Muscle layer of colon (tissue), 2 donors: ENCODE results near the gene MRPL52.
"Not testable (repeated sequence)": the region's sequence is repeated elsewhere in the genome, so short reads cannot be mapped to it uniquely, and the experiment has no call there.

Experiments used
- H3K27ac ChIP-seq: one replicate; pipeline ENCODE4 v1.7.0; 2013; ENCODE audit warnings: low read depth, mild to moderate bottlenecking, low read length, moderate library complexity
- H3K27me3 ChIP-seq, 2 donors: one replicate each; pipeline ENCODE4 v1.7.0; 2013; ENCODE audit warnings: low read length in 2 of 2, mild to moderate bottlenecking in 2 of 2; ENCODE audit not compliant: insufficient read depth in 2 of 2, control insufficient read depth in 1 of 2
- H3K36me3 ChIP-seq: one replicate; pipeline ENCODE4 v1.7.0; 2013; ENCODE audit warnings: mild to moderate bottlenecking, low read length; ENCODE audit not compliant: insufficient read depth
- H3K4me1 ChIP-seq: one replicate; pipeline ENCODE4 v1.7.0; 2013; ENCODE audit warnings: mild to moderate bottlenecking, low read length; ENCODE audit not compliant: insufficient read depth
- H3K4me3 ChIP-seq, 2 donors: one replicate each; pipeline ENCODE4 v1.7.0; 2013; ENCODE audit warnings: low read length in 2 of 2, low read depth in 1 of 2, mild to moderate bottlenecking in 1 of 2, moderate library complexity in 1 of 2
- H3K9ac ChIP-seq: one replicate; pipeline ENCODE4 v1.7.0; 2013; ENCODE audit warnings: low read length
- H3K9me3 ChIP-seq: one replicate; pipeline ENCODE4 v1.7.0; 2013; ENCODE audit warnings: mild to moderate bottlenecking, low read length
- donor health status: abdominal sarcoma.
- donor health status: Adenocarcinoma of cecum.

Gene MRPL52

GRCh38 chr14:22797017-22797917 is 32.4 kb upstream of the MRPL52 start:
- H3K4me3 ChIP-seq: no peak overlapping the region
- H3K27ac ChIP-seq: no peak overlapping the region
- H3K9ac ChIP-seq: no peak overlapping the region
- H3K4me1 ChIP-seq: no peaks in the 10 kb centered on the region
- no peaks in the 10 kb centered on the region for H3K27me3 ChIP-seq
- no peaks in the 10 kb centered on the region for H3K9me3 ChIP-seq
- H3K36me3 ChIP-seq: no peaks in the 10 kb centered on the region

GRCh38 chr14:22798528-22798927 is 31.2 kb upstream of the MRPL52 start:
- Histone ChIP-seq H3K36me3 (no peaks in the 10 kb centered on the region), H3K9ac (no peak overlapping the region), H3K9me3 (no peaks in the 10 kb centered on the region), H3K27me3 (no peaks in the 10 kb centered on the region), H3K27ac (no peak overlapping the region), H3K4me3 (no peak overlapping the region), H3K4me1 (no peaks in the 10 kb centered on the region)

- Histone ChIP-seq H3K27ac (no peak overlapping the region), H3K4me3 (no peak overlapping the region), H3K9ac (no peak overlapping the region), H3K27me3 (no peaks in the 10 kb centered on the region), H3K36me3 (no peaks in the 10 kb centered on the region), H3K4me1 (no peaks in the 10 kb centered on the region), H3K9me3 (no peaks in the 10 kb centered on the region)
Observed at GRCh38 chr14:22800346-22800745, 29.3 kb upstream of the MRPL52 start.

- Histone ChIP-seq H3K27me3 (no peaks in the 10 kb centered on the region), H3K36me3 (no peaks in the 10 kb centered on the region), H3K9ac (no peak overlapping the region), H3K9me3 (no peaks in the 10 kb centered on the region), H3K4me3 (no peak overlapping the region), H3K27ac (no peak overlapping the region), H3K4me1 (no peaks in the 10 kb centered on the region)
Observed at GRCh38 chr14:22801716-22802115, 28.0 kb upstream of the MRPL52 start.

- H3K4me1 ChIP-seq: no peaks in the 10 kb centered on the region
Observed at GRCh38 chr14:22802860-22803686, 26.6 kb upstream of the MRPL52 start.

DNA sequence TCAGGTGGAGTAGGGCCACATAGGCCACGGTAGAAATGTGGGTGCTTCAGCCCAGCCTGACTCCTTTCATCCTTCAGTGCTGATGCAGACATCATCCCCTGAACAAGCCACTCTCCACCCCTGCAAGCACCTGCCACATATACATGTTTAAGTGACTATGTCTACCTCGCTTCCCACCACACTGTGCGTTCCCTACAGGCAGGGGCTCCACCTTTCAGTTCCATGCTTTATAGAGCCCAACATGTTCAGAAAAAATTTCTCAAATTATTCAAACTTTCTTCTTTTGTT is 26.1 kb upstream of the MRPL52 start:
- Histone ChIP-seq H3K9ac (no peak overlapping the region), H3K4me1 (no peaks in the 10 kb centered on the region), H3K27ac (no peak overlapping the region), H3K4me3 (no peak overlapping the region), H3K36me3 (no peaks in the 10 kb centered on the region), H3K9me3 (no peaks in the 10 kb centered on the region), H3K27me3 (no peaks in the 10 kb centered on the region)

More at GRCh38 chr14:22802860-22803686, 26.6 kb upstream of the MRPL52 start:
- Histone ChIP-seq H3K9me3 (no peaks in the 10 kb centered on the region), H3K4me3 (no peak overlapping the region), H3K27ac (no peak overlapping the region), H3K9ac (no peak overlapping the region), H3K36me3 (no peaks in the 10 kb centered on the region), H3K27me3 (no peaks in the 10 kb centered on the region)

DNA sequence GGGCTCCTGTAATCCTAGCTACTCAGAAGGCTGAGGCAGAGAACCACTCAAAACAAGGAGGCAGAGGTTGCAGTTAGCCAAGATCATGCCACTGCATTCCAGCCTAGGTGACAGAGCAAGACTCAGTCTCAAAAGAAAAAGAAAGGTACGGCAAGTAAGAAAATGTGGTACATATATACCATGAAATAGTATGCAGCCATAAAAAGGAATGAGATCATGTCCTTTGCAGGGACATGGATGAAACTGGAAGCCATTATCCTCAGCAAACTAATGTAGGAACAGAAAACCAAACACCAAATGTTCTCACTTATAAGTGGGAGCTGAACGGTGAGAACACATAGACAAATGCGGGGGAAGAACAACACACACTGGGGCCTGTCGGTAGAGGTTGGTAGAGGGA is 24.5 kb upstream of the MRPL52 start:
- H3K27me3 ChIP-seq, H3K36me3 ChIP-seq, H3K9ac ChIP-seq, H3K27ac ChIP-seq, H3K4me3 ChIP-seq, H3K9me3 ChIP-seq, H3K4me1 ChIP-seq: not testable (repeated sequence)

- no peaks in the 10 kb centered on the region for H3K27me3 ChIP-seq
- no peaks in the 10 kb centered on the region for H3K9me3 ChIP-seq
- no peak overlapping the region for H3K4me3 ChIP-seq
- no peak overlapping the region for H3K9ac ChIP-seq
- no peak overlapping the region for H3K27ac ChIP-seq
- H3K4me1 ChIP-seq: no peaks in the 10 kb centered on the region
- H3K36me3 ChIP-seq: no peaks in the 10 kb centered on the region
Observed at GRCh38 chr14:22807432-22808087, 22.1 kb upstream of the MRPL52 start.

DNA sequence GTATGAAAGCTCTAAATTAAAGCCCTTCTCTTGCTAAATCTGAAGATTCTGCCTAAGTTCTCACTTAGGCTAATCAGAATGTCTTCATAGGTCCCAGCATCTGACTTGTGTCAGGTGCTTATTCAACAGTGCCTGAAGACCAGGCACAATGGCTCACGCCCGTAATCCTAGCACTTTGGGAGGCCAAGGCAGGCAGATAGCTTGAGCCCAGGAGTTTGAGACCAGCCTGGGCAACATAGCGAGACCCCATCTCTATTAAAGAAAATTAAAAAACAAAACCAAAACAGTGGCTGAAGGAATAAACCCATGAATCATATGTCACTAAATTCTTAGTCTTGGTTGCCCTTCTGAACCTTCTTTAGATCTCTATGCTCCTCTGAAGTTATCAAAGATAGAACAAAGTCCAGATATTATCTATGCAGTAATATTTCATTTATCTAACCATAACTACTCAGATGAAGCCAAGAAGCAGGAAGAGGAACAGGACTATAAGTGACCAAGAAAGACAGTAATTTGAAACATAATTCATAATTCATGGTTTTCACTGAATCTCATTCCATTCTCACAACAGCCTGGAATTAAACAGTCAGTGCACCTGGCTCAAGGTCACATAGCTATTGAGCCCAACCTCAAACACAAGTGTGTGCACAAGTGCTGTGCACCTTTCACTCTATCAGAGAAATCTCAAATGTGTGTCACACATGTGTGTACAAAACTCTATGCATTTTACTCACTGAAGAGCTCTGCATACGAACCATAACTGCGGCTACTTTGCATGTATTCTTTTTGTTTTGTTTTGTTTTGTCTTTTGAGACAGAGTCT is 21.1 kb upstream of the MRPL52 start:
- no peak overlapping the region for H3K27ac ChIP-seq
- H3K4me1 ChIP-seq: no peaks in the 10 kb centered on the region
- H3K27me3 ChIP-seq: no peaks in the 10 kb centered on the region
- no peak overlapping the region for H3K4me3 ChIP-seq
- H3K9ac ChIP-seq: no peak overlapping the region
- no peaks in the 10 kb centered on the region for H3K9me3 ChIP-seq
- H3K36me3 ChIP-seq: no peaks in the 10 kb centered on the region

DNA sequence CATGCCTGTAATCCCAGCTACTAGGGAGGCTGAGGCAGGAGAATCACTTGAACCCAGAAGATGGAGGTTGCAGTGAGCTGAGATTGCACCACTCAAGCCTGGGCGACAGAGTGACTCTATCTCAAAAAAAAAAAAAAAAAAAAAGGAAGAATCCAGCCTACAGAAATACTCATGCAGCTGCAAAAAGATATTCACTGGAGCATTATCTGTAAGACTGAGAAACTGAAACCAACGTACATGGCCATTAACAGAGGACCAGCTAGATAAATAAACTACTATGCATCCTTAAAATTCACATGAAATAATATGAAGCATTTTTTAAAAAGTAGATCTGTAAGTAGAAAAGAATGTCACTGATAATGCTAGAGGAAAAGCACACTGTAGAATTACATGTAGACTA is 18.0 kb upstream of the MRPL52 start:
- no peak overlapping the region for H3K9ac ChIP-seq
- H3K4me3 ChIP-seq: no peak overlapping the region
- H3K9me3 ChIP-seq: no peaks in the 10 kb centered on the region
- H3K27ac ChIP-seq: no peak overlapping the region
- no peaks in the 10 kb centered on the region for H3K36me3 ChIP-seq
- no peaks in the 10 kb centered on the region for H3K4me1 ChIP-seq
- no peaks in the 10 kb centered on the region for H3K27me3 ChIP-seq

DNA sequence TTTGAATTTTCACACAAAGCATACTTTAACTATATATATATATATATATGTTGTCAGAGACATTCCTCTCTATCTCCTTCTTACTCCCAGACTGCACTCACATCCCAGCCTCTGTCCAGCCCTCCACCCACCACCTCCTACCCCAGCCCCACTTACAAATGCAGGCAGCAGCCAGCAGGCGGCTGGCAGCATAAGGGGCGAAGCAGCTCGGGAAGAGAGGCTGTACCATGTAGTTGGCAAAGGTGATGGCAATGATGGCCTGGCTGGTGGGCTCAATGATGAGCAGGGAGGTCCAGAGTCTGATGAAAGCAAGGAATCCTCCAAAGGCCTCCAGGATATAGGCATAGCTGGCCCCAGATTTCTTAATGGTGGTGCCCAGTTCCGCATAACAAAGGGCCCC is 16.9 kb upstream of the MRPL52 start:
- no peak overlapping the region for H3K9ac ChIP-seq
- H3K36me3 ChIP-seq: no peaks in the 10 kb centered on the region
- no peak overlapping the region for H3K27ac ChIP-seq
- no peaks in the 10 kb centered on the region for H3K9me3 ChIP-seq
- H3K27me3 ChIP-seq: no peaks in the 10 kb centered on the region
- no peaks in the 10 kb centered on the region for H3K4me1 ChIP-seq
- H3K4me3 ChIP-seq: no peak overlapping the region
